ENCODE data around the gene ADGRG3. TPM values are rescaled to one million over a fixed set of nuclear protein-coding genes. Genes with fewer than 3 reads are reported as not detected.

The ADGRG3 gene
- polyA plus RNA-seq, 1 donor = 0.12 TPM

- DNase-seq = no peak
Measured at GRCh38 chr16:57646388-57647039, 21.6 kb upstream of the ADGRG3 start.

GRCh38 chr16:57647136-57647875, 20.8 kb upstream of the ADGRG3 start:
- no peak for DNase-seq

- no peak for DNase-seq
Measured at GRCh38 chr16:57648125-57648524, 20.0 kb upstream of the ADGRG3 start.

DNA sequence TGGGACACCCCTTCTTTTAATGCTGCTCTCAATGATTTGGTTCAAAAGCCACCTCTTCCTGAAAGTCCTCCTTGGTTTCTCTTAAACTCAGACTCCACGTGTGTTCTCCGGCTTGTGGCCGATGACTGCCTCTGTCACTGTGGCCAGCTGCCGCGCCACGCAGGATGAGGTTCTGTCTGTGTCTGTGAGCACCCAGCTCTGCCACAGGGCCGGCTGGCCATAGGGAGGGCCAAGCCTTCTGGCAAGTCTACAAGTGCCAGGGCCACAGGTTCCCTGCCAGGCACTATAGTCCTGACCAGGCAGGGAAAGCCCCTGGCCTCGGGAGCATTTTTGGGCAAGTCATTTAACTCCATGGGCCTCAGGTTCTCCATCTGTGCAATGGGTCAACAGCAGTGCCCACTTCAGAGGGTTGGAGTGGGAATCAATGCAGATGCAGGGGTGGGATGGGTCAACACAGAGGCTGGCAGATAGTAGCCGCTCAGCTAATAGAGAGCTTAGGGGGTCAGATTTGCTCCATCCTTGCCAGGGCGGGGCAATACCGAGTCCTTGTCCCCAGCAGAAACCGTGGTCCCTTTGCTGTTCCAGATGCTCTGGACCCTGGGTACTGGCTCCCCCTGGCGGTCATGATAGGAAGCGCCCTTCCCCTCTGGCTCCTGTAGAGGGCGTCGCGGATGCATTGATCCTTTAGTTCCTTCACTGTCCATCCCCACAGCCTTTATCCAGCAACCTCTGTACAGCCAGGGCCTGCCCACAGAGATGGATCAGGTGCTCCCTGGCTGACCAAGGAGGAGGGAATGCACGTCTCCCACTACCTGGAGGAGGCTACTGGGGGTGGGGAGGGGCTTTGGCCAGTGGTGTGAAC, 19.3 kb upstream of the ADGRG3 start:
- peak; percentile 71 for DNase-seq

DNA sequence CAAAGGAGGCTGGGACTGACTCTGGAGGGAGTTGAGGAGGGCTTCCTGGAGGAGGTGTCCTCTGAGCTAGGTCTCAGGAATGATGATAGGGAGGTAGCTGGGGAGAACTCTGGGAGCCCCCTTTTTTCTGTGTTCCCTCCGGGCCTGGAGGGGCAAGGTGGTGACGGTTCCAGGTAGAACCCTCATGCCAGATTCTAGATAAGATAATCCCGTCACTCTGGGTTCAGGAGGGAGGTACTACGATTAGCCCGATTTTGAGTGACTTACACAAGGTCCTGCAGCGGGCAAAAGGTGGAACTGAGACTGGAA, 18.7 kb upstream of the ADGRG3 start:
- no peak for DNase-seq

DNA sequence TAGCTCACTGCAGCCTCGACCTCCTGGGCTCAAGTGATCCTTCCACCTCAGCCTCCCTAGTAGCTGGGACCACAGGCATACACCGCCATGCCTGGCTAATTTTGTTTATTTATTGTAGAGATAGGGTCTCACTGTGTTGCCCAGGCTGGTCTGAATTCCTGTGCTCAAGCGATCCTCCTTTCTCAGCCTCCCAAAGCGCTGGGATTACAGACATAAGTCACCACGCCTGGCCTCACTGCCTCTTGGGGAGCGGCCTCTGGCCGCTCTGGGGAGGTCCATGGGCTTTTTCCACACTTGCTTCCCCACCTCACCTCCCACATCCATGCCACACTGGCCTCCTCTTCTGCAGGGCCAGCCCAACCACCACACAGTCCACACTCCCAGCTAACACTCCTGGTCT, 18.3 kb upstream of the ADGRG3 start:
- DNase-seq = no peak

GRCh38 chr16:57651344-57652333, 16.5 kb upstream of the ADGRG3 start:
- no peak for DNase-seq

- no peak for DNase-seq
Measured at GRCh38 chr16:57652695-57653471, 15.2 kb upstream of the ADGRG3 start.

DNA sequence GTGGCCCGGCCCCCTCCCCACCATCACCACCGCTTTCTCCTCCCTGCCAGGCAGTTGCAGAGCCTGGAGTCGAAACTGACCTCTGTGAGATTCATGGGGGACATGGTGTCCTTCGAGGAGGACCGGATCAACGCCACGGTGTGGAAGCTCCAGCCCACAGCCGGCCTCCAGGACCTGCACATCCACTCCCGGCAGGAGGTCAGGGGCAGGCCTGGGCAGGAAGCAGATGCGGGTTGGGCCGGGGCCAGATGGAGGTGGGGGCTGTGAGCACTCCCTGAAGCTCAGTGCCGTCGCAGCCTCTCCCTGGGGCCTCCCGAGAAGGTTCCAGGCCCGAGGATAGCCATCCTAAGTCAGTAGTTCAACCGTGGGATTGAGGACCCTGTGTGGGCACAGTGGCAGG, 14.2 kb upstream of the ADGRG3 start:
- no peak for DNase-seq

DNA sequence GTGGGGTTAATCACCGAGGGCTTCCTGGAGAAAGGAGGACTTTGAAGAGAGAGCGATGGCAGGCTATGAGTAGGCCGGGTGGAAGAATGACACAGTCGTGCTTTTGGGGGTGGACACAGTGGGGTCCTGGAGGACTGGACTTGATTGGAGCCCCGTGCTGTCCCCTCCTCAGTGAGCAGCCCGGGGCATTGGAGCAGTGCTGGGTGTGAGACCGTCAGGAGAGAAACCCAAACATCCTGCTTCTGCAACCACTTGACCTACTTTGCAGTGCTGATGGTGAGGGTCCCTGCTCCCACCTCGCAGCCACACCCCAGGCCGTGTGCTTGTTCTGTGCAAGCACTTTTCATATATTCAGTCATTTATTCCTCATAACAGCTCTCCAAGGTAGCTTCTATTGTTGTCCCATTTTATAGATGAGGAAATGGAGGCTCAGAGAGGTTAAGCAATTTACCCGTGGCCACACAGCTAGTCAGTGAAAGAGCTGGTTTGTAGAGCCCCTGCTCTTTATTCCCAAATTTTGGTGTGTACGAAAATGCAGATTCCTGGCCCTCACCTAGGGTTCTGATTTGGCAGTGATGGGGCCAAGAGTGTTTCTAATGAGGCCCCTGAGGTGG, 11.7 kb upstream of the ADGRG3 start:
- DNase-seq = no peak

DNA sequence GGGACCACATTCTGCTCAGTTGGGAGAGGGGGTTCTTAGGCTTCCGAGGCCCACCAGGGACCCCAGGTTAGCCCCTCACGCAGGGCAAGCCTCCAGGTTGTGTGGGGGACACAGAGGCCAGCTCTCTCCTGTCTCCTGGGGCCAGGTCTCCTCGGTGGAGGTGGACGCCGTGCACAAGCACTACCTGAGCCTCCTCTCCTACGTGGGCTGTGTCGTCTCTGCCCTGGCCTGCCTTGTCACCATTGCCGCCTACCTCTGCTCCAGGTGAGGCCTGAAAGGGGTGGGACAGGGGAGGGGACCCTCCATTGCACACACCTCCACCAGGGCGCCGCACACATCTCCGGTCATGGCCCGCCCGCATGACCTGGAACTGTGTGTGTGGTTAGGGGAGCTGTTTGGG, 10.9 kb upstream of the ADGRG3 start:
- no peak for DNase-seq

DNA sequence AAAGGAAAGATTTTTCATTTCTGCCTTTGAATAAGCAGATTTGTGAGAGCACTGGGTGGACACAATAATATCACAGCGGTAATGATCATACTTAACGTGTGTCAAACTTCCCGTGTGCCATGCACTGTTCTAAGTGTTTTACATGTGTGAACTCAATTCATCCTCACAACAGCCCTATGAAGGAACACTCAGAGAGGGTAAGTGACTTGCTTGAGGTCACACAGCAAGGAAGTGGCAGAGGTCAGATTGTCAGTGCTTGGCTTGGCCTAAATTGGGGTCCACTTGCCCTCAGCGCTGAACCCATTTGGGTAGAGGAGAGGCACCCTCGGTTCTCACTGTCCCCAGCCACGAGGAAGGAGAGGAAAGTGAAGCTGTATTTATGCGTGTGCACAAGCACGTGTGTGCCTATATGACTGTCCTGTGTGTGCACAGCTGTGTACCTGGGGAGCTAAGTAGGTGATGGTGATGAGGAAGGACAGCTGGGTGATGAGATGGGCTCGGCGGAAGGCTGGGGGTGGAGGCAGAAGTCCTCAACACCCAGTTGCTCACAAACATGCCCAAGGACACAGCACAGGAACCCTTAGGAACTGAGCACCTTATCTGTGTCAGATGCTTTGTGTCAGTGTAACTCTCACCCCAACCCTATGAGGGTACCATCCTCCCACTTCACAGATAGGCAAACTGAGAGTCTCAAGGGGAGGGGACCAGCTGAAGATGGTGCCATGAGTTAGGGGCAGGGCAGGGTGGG, 9.8 kb upstream of the ADGRG3 start:
- no peak for DNase-seq

- DNase-seq = no peak
Measured at GRCh38 chr16:57658878-57659674, 9.0 kb upstream of the ADGRG3 start.

GRCh38 chr16:57660715-57661463, 7.2 kb upstream of the ADGRG3 start:
- DNase-seq = no peak

GRCh38 chr16:57661510-57661909, 6.6 kb upstream of the ADGRG3 start:
- DNase-seq = no peak

DNA sequence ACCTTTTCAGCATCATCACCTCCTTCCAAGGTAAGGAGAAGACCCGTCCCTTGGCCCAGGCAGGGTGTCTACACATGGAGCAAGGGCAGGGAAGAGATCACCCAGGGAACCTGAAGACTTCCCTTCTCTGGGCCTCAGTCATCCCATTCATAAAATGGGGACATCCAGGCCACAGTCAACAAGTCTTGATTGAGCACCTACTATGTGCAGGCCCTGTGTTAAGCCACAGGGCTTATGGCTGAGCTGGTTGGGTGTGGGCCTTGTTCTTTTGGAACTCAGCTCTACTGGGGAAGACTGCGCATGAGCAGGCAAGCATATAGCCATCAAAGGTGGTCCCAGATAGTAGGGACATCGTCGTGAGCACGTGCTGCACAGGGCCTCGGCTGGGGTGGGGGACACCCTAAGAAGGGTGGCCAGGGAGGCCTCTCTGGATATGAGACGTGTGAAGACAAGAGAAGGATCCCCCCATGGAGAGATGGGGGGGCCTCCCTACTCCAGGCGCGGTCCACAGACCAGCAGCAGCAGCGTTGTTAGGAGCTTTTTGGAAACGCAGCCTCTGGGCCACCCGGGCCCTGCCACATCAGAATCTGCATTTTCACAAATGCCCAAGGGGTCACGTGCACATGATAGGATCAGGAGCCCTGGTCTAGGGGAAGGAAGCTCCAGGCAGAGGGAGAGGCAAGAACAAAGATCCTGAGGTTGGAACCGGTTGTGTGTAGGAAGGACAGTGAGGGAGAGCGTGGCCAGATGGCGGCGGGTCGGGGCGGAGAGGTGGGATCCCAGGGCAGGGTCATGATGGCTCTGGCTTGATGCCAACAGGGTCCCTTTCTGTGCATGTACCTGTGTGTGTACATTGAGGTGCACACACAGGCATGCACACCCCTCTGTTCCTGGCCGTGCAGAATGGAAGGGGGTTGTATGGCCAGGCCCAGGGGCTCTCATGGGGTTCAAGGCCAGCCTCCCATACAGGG, 5.9 kb upstream of the ADGRG3 start:
- no peak for DNase-seq

GRCh38 chr16:57663436-57663835, 4.7 kb upstream of the ADGRG3 start:
- no peak for DNase-seq

Measured in hindlimb muscle (tissue), 1 donor.